ENCODE results near the gene ARHGEF11. TPM values are rescaled to one million over a fixed set of nuclear protein-coding genes. Genes with fewer than 3 reads are reported as not detected.

The ARHGEF11 gene
- total and polyA plus RNA-seq, 2 of the 4 experiments (the other 2 are of a cell fraction) = 16.8 to 17.2 TPM

GRCh38 chr1:157081707-157082106 is 36.2 kb upstream of the ARHGEF11 start:
- no TSS peak for BruUV-seq (replicated peaks)

More at GRCh38 chr1:157081707-157082106, 36.2 kb upstream of the ARHGEF11 start:
- H2AK5ac ChIP-seq (ENCODE audit: low read depth, low read length) = no peak overlapping the region
- DNase-seq (no peak), ATAC-seq (ENCODE audit: low read depth) (no peak)
- in situ Hi-C loops (cut with MboI; ENCODE audit: low sequenced_read_pairs) (no loop called here), dilution Hi-C loops (cut with HindIII; ENCODE audit: low sequenced_read_pairs, unreplicated experiment) (no loop called here), intact Hi-C loops (cut with micrococcal nuclease) (no loop called here)
- H3K9me1 ChIP-seq (ENCODE audit: insufficient read depth, low read length) = no peaks in the 10 kb centered on the region
- H3K27me3 ChIP-seq (ENCODE audit: control insufficient read depth, insufficient read depth, low read length) = peaks cover 17% of the 10 kb centered on the region
- H4K5ac ChIP-seq (ENCODE audit: low read depth, low read length) = no peak overlapping the region
- H2BK120ac ChIP-seq (ENCODE audit: low read depth, low read length) = no peak overlapping the region
- H3K36me3 ChIP-seq (ENCODE audit: control insufficient read depth, insufficient read depth, low read length) = no peaks in the 10 kb centered on the region
- H4K20me1 ChIP-seq (ENCODE audit: insufficient read depth, low read length) = no peaks in the 10 kb centered on the region
- H3K23ac ChIP-seq (ENCODE audit: low read depth, low read length) = no peak overlapping the region
- H3K4me3 ChIP-seq (ENCODE audit: insufficient read depth, low read depth, low read length) = no peak overlapping the region
- POLR2A ChIA-PET (ENCODE audit: unreplicated experiment) = no interaction called here
- H3K56ac ChIP-seq (ENCODE audit: extremely low read depth, insufficient read depth, low read length) = no peak overlapping the region
- no peak overlapping the region for H3K14ac ChIP-seq (replicated peaks; ENCODE audit: low read depth, low read length)
- no peak overlapping the region for H3K27ac ChIP-seq (ENCODE audit: insufficient read depth, low read length)
- H3K79me1 ChIP-seq (ENCODE audit: low read depth in 1 of 2, low read length in 2 of 2) = no peaks in the 10 kb centered on the region
- H3K9ac ChIP-seq (ENCODE audit: low read depth, low read length) = no peak overlapping the region
- H2BK5ac ChIP-seq (ENCODE audit: low read depth, low read length, poor library complexity, severe bottlenecking) = no peak overlapping the region
- H3K18ac ChIP-seq (ENCODE audit: low read depth, low read length) = no peak overlapping the region
- WGBS, 2 experiments (ENCODE audit: extremely low coverage in 2 of 2, insufficient read length in 1 of 2) = 56% methylated on average over 2 of the region's 5 CpGs; no CpG with 5 or more reads in 1 of the 2 experiments
- TF ChIP-seq MAFK (IDR thresholded peaks at IDR 0.05; ENCODE audit: low read depth, low read length) = no peak
- TF ChIP-seq MAZ (IDR thresholded peaks at IDR 0.05; ENCODE audit: borderline replicate concordance, low read depth, low read length) = no peak
- TF ChIP-seq BHLHE40 (IDR thresholded peaks at IDR 0.05; ENCODE audit: low read depth, low read length) = no peak
- TF ChIP-seq RAD21 (IDR thresholded peaks at IDR 0.05; ENCODE audit: low read length) = no peak
- TF ChIP-seq CEBPB (IDR thresholded peaks at IDR 0.05; ENCODE audit: low read depth, low read length) = no peak
- TF ChIP-seq SMC3 (IDR thresholded peaks at IDR 0.05; ENCODE audit: low read depth, low read length) = no peak
- H2BK15ac ChIP-seq (ENCODE audit: low read depth, low read length) = no peak overlapping the region
- no peak overlapping the region for H3K4ac ChIP-seq (ENCODE audit: low read depth, low read length)
- no peak overlapping the region for H2AFZ ChIP-seq (replicated peaks; ENCODE audit: low read length, poor library complexity)
- H3K4me1 ChIP-seq (ENCODE audit: control insufficient read depth, insufficient read depth, low read length) = no peaks in the 10 kb centered on the region
- no peaks in the 10 kb centered on the region for H3K9me3 ChIP-seq (ENCODE audit: control insufficient read depth, insufficient read depth, low read length)
- H3K4me2 ChIP-seq (ENCODE audit: low read depth, low read length) = no peak overlapping the region
- H2AK9ac ChIP-seq (replicated peaks; ENCODE audit: low read depth, low read length, poor library complexity) = no peak overlapping the region
- no peak overlapping the region for H4K8ac ChIP-seq (ENCODE audit: low read depth in 2 of 2, low read length in 2 of 2)
- H4K91ac ChIP-seq (ENCODE audit: insufficient read depth, low read depth, low read length) = no peak overlapping the region
- no peak overlapping the region for H2BK20ac ChIP-seq (ENCODE audit: low read depth, low read length)
- CTCF ChIA-PET = interaction anchor here (2.7 kb wide), 1 partner anchor 8 kb away, joined by 11 read pairs; no protein-coding TSS in a partner anchor

All from IMR-90 (cell line).